Muscle of back (tissue), 13 donors: ENCODE measurements around the gene KLHL40. TPM values are rescaled to one million over a fixed set of nuclear protein-coding genes. Genes with fewer than 3 reads are reported as not detected.

ENCODE experiments used
- DNase-seq, 3 donors: peaks; one replicate each; pipeline versions ENCODE4 v3.0.0 to v3.0.0-alpha.2; 2013
- long read RNA-seq, 9 donors: transcript quantifications; one replicate each; lab custom pipeline, GENCODE V29; 2026
- polyA plus RNA-seq, 10 donors: library from polyadenylated mRNA; unstranded; fragments of 120-200 nt; gene quantifications; one replicate each; pipeline ENCODE4 v1.2.1, GENCODE V29; 2013; ENCODE audit not compliant: insufficient read length in 10 of 10

The KLHL40 gene, protein sequence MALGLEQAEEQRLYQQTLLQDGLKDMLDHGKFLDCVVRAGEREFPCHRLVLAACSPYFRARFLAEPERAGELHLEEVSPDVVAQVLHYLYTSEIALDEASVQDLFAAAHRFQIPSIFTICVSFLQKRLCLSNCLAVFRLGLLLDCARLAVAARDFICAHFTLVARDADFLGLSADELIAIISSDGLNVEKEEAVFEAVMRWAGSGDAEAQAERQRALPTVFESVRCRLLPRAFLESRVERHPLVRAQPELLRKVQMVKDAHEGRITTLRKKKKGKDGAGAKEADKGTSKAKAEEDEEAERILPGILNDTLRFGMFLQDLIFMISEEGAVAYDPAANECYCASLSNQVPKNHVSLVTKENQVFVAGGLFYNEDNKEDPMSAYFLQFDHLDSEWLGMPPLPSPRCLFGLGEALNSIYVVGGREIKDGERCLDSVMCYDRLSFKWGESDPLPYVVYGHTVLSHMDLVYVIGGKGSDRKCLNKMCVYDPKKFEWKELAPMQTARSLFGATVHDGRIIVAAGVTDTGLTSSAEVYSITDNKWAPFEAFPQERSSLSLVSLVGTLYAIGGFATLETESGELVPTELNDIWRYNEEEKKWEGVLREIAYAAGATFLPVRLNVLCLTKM
- 100 to 1,000 TPM in 7 of 10 donors, 10 to 100 TPM in 3; 69.8 to 138 (median 122) TPM for polyA plus RNA-seq
- long read RNA-seq, donor 1, transcript KLHL40-201 (6 exons, 2,517 nt) = major isoform, 52 of 88 reads
- long read RNA-seq, donor 1, partial matches to known transcripts = 36 of 88 reads
- long read RNA-seq, donor 1, other reads (novel, unspliced or antisense) = 0 of 88 reads
- long read RNA-seq, donor 2, transcript KLHL40-201 (6 exons, 2,517 nt) = major isoform, 28 of 50 reads
- long read RNA-seq, donor 2, partial matches to known transcripts = 22 of 50 reads
- long read RNA-seq, donor 2, other reads (novel, unspliced or antisense) = 0 of 50 reads
- long read RNA-seq, donor 3 = 0 reads
- long read RNA-seq, donor 4, transcript KLHL40-201 (6 exons, 2,517 nt) = major isoform, 26 of 34 reads
- long read RNA-seq, donor 4, partial matches to known transcripts = 8 of 34 reads
- long read RNA-seq, donor 4, other reads (novel, unspliced or antisense) = 0 of 34 reads
- long read RNA-seq, donor 5, transcript KLHL40-201 (6 exons, 2,517 nt) = major isoform, 37 of 37 reads
- long read RNA-seq, donor 5, partial matches to known transcripts = 0 of 37 reads
- long read RNA-seq, donor 5, other reads (novel, unspliced or antisense) = 0 of 37 reads
- long read RNA-seq, donor 6, transcript KLHL40-201 (6 exons, 2,517 nt) = major isoform, 52 of 88 reads
- long read RNA-seq, donor 6, partial matches to known transcripts = 36 of 88 reads
- long read RNA-seq, donor 6, other reads (novel, unspliced or antisense) = 0 of 88 reads
- long read RNA-seq, donor 7, transcript KLHL40-201 (6 exons, 2,517 nt) = major isoform, 29 of 34 reads
- long read RNA-seq, donor 7, partial matches to known transcripts = 5 of 34 reads
- long read RNA-seq, donor 7, other reads (novel, unspliced or antisense) = 0 of 34 reads
- long read RNA-seq, donor 8, transcript KLHL40-201 (6 exons, 2,517 nt) = major isoform, 15 of 15 reads
- long read RNA-seq, donor 8, partial matches to known transcripts = 0 of 15 reads
- long read RNA-seq, donor 8, other reads (novel, unspliced or antisense) = 0 of 15 reads
- long read RNA-seq, donor 9, transcript KLHL40-201 (6 exons, 2,517 nt) = major isoform, 5 of 5 reads
- long read RNA-seq, donor 9, partial matches to known transcripts = 0 of 5 reads
- long read RNA-seq, donor 9, other reads (novel, unspliced or antisense) = 0 of 5 reads

GRCh38 chr3:42685363-42685881 is at the start of gene KLHL40:
KLHL40 (plus strand) TSS chr3:42685537; CDS start chr3:42685619, 82 bp downstream.
- peak; percentile 52 to 73 (median 59) for DNase-seq

DNA sequence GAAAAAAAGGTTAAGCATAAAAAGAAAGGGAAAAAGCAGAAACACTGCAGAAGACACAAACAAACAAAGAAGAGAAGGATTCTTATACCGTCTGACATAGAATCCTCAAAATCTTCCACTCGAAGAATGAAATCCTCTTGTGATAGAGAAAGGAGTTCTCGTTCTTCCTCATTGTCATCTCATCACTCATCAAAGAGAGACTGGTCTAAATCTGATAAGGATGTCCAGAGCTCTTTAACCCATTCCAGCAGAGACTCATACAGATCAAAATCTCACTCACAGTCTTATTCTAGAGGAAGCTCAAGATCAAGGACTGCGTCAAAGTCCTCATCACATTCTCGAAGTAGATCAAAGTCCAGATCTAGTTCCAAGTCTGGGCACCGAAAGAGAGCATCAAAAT is 48.3 kb upstream of the KLHL40 start:
- DNase-seq = no peak

GRCh38 chr3:42638339-42638842 is 46.9 kb upstream of the KLHL40 start:
- no peak for DNase-seq

DNA sequence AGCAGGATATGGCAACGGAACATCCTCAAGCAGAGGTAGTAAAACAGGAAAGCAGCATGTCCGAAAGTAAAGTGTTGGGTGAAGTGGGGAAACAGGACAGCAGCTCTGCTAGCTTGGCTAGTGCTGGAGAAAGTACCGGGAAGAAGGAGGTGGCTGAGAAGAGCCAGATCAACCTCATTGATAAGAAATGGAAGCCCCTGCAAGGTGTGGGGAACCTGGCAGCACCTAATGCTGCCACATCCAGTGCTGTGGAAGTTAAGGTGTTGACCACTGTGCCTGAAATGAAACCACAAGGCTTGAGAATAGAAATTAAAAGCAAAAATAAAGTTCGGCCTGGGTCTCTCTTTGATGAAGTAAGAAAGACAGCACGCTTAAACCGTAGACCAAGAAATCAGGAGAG is 46.1 kb upstream of the KLHL40 start:
- no peak for DNase-seq

DNA sequence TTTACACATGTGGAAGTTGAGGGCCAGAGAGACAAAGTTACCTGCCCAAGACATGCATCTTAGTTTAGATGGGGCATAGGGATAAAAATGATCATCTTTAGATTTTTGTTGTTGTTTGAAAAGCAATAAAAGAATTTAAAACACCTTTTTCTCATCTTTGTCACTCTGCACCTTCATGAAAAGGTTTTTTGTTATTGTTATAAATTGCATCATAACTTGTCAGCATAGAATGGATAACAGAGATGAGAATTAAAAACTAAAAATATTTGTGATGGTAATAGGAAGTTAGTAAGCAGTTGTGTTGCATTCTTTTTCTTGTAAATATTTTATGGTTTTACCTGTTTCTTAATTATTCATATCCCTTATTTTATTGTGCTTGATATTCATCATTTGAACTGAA is 45.2 kb upstream of the KLHL40 start:
- no peak for DNase-seq

DNA sequence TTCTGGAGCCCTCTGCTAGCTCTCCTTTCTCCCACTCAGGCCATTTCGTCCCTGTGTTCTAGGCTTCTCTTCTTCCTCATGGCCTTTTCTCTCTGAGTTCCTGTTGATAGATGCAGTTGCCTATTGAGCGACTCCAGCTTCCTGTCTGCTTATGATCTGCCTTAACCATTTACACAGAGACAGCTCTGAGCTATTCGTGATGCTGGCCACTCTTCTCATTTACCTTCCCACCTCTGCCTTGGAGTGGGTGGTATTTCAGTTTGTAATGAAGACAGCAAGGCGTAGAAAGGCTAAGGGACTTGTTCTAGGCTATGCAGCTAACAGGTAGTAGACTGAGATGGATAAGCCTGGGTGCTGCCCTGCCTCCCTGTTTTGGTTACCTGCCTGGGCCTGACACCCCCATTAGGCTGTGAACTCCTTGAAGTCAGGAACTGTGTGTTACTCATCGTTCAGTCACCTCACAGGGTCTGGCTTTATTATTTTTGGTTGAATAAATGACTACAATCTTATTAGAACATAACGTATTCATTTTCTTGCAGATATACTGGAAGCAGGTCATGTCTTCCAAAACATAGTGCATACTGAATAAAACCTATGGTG is 44.5 kb upstream of the KLHL40 start:
- no peak for DNase-seq

DNA sequence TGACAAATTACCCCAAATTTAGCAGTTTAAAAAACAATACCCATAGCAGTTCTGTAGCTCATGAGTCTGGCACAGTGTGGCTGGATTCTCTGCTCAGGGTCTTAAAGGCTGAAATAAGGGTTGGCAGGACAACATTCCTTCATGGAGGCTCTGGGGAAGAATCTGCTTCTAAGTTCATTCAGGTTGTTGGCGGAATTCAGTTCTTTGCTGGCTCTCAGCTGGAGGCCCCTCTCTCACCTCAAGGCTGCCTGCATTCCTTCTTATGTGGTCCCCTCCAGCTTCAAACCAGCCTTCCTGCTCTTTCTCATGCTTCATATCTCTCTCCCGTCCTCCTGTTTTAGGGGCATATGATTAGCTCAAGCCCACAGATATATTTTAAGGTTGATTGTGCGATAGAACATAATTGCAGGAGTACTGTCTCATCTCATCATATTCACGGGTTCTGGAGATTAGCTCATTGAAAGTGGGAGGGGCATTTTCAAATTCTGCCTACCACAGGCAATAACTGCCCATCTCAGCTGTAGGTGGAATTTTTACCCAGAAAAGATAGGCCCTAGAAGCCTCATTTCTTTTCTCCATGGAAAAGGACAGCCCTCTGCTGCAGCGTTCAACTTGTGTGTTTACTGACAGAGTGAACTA is 37.4 kb upstream of the KLHL40 start:
- DNase-seq = no peak

GRCh38 chr3:42649006-42649405 is 36.3 kb upstream of the KLHL40 start:
- no peak for DNase-seq

DNA sequence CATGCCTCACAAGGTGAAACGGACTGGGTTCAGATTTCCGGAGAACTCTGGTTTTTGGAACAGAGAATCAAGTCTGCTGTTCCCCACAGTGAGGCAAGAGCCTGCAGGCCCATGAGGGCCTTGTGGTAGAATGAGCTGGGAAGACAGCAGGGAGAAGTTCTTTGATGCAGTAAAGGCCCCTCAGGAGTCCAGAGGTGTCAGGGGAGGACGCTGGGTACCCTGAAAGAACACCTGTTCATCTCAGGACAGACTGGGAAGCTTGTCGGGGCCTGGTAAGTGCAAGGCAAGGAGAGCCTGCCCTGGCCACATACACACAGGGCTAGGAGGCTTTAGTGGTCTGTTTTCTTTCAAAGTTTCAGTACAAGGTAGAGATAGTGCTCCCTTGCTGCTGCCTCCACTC is 35.6 kb upstream of the KLHL40 start:
- DNase-seq = no peak

DNA sequence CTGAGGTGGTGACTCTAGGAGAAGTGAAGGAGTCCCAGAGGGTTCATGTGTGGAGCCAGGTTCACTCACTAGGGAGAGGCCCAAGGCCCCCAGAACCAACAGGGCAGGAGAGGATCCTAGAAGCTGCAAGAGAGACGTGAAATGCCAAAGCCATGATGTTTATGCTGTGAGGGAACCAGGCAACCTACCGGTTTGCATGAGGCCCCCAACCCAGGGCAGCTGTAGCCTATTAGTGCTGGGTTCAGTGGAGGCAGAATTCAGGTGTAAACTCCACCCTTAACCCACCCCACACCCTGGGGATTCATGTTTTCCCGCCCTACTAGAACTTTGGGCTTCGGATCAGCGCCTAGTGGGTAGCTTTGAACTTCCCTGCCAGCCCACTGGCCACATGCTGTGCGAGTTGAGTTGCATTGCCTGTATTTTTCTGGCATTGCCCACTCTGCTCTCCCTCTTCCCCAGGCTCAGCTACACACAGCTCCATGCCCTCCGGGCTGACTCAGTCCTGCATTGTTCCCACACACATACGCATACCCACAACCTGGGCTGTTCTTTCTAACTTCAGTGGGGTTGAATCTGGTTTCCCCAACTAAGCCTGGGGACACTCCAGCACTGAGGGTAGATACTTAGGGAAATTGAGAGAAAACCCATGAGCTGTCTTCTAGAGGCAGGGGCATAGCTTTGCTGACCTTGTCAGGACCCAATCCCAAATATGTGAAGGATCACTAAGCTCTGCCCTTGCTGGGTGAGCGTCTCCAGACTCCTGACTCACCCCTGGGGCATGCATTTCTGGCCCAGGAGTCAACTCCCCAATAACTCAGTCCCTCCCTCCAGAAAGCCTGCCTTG is 33.9 kb upstream of the KLHL40 start:
- no peak for DNase-seq

DNA sequence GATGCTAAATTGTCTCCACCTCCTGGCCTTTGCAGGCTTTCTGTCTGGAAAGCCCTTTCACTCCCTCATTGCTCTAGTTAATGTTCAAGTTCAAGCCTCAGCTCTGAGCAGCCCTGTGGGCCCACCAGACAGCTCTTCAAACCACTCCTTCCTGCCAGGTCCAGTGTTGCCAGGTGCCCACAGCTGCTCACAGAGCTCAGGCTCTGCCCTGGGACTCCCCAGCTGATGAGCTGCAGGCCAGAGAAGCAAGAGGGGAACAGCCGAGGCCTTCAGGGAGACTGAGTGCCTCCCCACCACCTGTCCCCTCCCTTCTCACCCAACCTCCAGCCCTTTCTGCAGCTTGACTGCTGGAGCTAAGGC is 33.1 kb upstream of the KLHL40 start:
- DNase-seq = peak in 1 of 3 donors; percentile 42

DNA sequence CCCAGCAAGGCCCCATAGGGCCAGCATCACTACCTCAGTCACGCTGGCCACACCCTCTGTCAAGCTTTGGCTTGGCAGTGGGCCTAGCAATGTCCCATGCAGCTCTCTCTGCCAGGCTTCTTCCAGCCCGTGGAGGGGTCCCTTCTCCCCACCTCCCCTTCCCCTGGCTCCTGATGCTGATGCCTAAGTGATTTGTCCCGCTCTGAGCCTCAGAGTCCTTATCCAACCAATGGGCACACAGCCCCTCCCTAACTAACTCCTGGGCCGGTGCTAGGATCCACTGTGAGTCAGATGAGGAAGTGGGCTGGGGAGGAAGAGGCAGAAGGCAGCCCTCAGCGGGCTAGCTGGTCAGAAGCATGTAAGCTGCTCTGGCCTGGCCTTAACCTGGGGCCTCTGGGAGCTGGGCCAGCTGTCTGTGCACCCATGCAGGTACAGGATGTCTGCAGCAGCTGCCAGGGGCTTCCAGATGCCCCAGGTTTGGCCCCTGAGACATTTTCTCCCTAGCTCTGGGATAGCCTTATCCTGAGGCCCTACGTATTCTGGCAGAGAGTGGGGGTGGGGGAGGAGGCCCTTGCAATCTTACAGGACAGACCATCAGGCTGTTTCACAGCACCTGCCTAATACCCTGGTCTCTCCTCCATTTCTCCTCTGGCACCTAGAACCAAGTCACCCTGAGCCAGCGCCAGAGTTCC is 32.6 kb upstream of the KLHL40 start:
- DNase-seq = peak in 1 of 3 donors; percentile 72

DNA sequence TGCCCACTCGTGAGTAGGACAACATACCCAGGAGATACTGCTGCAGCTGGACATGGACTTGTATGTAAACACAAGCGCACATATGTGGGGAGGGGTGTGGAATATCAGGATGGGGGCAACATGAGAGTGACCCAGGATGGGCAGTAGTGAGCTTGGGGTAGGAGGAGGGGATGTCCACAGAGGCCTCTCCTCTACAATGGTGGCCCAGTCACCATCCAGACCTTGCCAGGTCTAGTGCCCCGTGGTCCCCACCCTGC is 32.1 kb upstream of the KLHL40 start:
- no peak for DNase-seq

GRCh38 chr3:42653560-42654330 is 31.6 kb upstream of the KLHL40 start, which contains the start of gene ZBTB47:
ZBTB47 (plus strand) TSS chr3:42653697; CDS start chr3:42658356, 4,659 bp downstream.
- DNase-seq = peak in 1 of 3 donors; percentile 45

DNA sequence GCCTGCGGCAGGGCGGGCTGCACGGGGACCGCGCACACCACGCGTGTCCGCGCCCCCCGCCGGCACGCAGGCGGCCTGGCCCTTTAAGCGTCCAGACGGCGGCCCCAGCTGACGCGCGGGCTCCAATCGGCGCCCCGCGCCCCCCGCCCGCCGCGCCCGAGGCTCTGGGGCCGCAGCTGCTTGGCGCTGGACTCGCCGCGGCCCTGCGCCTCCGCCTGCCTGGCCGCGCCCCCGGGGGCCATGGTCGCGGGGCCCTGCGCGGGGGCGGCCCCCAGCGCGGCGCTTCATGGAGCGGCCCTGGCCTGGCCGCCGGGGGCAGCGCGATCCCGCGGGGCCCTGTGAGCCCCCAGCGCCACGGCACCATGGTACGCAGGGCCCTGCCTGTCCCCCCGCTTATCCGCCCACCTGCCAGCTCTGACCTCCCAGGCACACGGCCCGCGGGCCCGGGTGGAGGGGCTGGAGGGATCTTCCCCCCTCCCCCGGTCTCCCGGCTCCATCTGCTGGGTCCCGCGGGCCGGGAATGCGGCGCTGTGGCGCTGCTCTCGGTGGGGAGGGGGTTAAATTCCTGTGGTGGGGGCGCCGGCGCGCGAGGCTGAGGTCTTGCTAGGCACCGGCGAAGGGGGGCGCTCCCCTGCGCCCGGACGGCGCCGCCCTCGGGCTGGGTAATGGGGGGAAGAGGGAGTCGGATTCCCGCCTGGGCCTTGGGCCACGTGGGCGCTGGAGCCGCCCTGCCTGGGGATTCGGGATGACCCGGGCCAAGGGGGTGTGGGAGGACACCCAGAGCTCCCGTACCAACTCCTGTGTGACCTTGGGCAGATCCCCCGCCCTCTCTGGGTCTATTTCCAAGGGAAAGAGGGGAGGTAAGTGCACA is 30.8 kb upstream of the KLHL40 start:
- DNase-seq = peak; percentile 67 to 88 (median 80)

- DNase-seq = peak in 1 of 3 donors; percentile 71
Measured at GRCh38 chr3:42655331-42655888, 29.9 kb upstream of the KLHL40 start.
